GM18508 (cell line): ENCODE measurements around the gene RGPD6.
A peak's percentile ranks its signal among the peaks of the same experiment; 100 is the strongest.
"Not testable (repeated sequence)": the region's sequence is repeated elsewhere in the genome, so short reads cannot be mapped to it uniquely, and the experiment has no call there.

Source experiments
- ATAC-seq: cut with Tn5 transposase; IDR thresholded peaks from one replicate; pipeline ENCODE4 v1.9.1; 2021; ENCODE audit warnings: moderate number of reproducible peaks; ENCODE audit not compliant: insufficient read depth, unreplicated experiment

The RGPD6 gene

DNA sequence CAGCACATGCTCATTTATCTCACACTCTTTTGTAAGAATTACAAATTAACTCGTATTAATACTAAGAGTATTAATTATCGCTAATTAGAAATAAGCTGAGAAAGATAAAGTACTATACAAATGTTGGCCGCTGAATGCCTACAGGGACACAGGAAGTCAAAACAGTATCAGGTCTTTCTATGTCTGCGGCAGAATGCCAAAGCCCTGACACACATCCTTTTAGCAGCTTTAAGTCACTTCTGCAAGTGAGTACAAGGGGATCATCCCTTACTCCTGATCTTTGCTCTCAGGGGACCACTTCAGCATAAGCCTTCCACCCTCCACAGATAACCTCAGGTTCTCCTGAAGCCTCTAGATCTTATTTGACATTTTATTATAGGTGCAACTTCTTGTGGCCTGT, 94.3 kb downstream of the RGPD6 start:
- not testable (repeated sequence) for ATAC-seq

DNA sequence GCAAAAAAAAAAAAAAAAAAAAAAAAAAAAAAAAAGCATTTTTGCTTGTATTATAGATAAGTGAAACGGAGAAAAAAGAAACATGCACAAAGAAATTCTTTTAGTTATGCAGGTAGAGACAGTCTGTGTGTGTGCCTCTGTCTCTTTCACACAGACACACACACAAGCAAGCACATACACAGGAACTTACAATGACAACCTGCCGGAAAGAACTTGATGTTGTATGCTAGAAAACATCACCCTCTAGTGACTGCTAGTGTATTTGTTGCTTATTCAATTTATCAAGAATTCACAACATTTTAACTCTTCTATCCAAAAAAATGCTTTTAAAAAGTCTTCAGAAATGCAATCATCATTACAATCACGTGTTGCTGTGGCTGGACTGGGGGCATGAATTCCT, 95.8 kb downstream of the RGPD6 start:
- ATAC-seq, result not testable (repeated sequence)

DNA sequence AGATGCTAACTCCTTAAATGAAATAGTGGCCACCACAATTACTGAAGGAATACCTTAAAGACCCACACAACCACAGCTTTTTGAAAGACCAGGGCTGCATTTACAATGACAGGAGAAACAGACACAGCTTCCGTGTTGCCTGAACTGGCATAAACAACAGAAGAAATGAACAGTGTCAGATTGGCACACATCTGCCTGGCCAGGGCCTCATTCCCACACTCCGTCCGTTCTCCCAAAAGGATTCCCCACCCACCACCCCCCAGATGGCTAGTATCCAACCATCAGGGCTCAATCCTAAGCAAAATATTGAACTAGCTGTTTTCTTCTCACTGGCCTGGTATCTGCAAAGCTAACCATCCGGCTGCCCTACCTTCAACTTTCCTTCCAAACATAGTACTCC, 96.9 kb downstream of the RGPD6 start:
- not testable (repeated sequence) for ATAC-seq

- not testable (repeated sequence) for ATAC-seq
Observed at GRCh38 chr2:110477370-110477769, 99.7 kb downstream of the RGPD6 start.

DNA sequence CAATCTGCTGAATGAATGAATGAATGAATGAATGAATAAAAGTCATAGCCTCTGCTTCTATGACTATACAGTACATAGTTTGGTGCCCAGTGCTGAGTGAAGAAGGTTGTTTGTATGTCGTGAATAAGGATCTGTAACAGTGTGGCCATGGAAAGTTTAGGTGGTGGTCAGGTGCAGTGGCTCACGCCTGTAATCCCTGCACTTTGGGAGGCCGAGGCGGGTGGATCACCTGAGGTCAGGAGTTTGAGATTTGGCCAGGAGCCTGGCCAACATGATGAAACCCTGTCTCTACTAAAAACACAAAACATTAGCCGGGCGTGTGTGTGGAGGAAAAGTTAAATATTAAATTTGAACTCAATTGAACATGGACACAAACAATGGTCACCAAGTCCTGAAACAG, 100.1 kb downstream of the RGPD6 start:
- not testable (repeated sequence) for ATAC-seq

DNA sequence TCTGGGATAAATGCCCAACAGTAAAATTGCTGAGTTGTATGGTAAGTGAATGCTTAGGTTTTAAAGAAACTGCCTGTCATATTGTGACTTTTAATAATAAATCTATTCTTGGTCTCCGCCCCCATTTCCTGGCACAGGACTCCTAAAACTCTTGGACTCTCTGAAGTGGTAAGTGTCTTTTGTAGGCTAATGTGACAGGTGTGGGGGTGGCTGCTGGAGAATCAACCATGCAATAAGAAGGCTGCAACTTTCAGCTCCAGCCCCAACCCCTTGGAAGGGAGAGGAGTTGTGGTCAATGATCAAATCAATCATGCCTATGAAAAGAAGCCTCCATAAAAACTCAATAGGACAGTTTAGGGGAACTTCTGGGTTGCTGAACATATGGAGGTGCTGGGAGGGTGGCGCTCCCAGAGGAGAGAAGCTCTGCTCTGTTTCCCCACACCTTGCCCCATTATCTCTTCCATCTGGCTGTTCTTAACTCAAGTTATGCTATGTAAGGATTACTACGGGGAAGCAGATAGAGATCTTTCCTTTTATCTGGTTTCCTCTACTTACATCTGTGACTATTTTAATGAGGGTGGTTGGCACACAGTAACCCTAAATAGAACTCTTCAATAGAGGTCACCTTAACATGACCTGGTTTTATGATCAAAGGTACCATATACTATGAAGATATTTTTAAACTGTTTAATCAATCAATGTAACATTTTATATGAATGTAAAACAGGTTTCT, 101.2 kb downstream of the RGPD6 start:
- not testable (repeated sequence) for ATAC-seq

- ATAC-seq, result peak; percentile 89
Observed at GRCh38 chr2:110474898-110475297, 102.1 kb downstream of the RGPD6 start.

GRCh38 chr2:110473059-110473358, 104.0 kb downstream of the RGPD6 start:
- ATAC-seq, result not testable (repeated sequence)

GRCh38 chr2:110472171-110473058, 104.6 kb downstream of the RGPD6 start, which contains the start of gene LIMS4:
Gene LIMS4, minus strand, starts transcription at chr2:110472816. Its CDS starts 38 bp downstream, at chr2:110472778.
- ATAC-seq, result not testable (repeated sequence)

- ATAC-seq, result not testable (repeated sequence)
Observed at GRCh38 chr2:110468921-110469320, 108.1 kb downstream of the RGPD6 start.

DNA sequence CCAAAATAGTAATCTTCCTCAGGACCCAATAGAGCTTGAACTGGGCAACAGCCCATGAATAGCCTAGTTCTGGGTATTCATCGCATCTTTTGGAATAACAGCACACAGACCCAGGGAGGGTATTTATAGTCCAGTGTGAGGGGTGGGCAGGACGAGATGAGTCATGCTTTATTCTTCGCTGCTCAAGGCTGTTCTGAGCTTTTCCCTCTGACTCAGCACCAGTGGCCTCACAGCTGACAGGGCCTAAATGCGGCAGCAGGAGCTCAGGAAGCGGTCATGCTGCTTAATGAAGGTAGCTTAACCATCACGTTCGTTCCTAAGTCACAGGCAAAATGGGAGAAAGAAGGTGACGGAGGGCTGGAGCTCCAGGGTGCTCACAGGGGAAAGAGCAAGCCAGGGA, 111.7 kb downstream of the RGPD6 start:
- peak; percentile 63 for ATAC-seq
